HG02938 (cell line): ENCODE measurements around the gene TUBGCP3.
"Not testable (repeated sequence)": the region's sequence is repeated elsewhere in the genome, so short reads cannot be mapped to it uniquely, and the experiment has no call there.

Experiments
- ATAC-seq: cut with Tn5 transposase; IDR thresholded peaks from one replicate; pipeline ENCODE4 v1.9.1; 2021; ENCODE audit warnings: mild to moderate bottlenecking, moderate library complexity; ENCODE audit not compliant: unreplicated experiment

Gene TUBGCP3, protein sequence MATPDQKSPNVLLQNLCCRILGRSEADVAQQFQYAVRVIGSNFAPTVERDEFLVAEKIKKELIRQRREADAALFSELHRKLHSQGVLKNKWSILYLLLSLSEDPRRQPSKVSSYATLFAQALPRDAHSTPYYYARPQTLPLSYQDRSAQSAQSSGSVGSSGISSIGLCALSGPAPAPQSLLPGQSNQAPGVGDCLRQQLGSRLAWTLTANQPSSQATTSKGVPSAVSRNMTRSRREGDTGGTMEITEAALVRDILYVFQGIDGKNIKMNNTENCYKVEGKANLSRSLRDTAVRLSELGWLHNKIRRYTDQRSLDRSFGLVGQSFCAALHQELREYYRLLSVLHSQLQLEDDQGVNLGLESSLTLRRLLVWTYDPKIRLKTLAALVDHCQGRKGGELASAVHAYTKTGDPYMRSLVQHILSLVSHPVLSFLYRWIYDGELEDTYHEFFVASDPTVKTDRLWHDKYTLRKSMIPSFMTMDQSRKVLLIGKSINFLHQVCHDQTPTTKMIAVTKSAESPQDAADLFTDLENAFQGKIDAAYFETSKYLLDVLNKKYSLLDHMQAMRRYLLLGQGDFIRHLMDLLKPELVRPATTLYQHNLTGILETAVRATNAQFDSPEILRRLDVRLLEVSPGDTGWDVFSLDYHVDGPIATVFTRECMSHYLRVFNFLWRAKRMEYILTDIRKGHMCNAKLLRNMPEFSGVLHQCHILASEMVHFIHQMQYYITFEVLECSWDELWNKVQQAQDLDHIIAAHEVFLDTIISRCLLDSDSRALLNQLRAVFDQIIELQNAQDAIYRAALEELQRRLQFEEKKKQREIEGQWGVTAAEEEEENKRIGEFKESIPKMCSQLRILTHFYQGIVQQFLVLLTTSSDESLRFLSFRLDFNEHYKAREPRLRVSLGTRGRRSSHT

GRCh38 chr13:112587764-112588489, at the start of gene TUBGCP3:
TSS of gene TUBGCP3 (minus strand) at chr13:112588153. CDS start at chr13:112587980, 173 bp downstream.
- peak; percentile 73 for ATAC-seq

- no peak for ATAC-seq
These were observed 49.3 kb upstream of the TUBGCP3 start for GRCh38 chr13:112637017-112637801.

- ATAC-seq: no peak
These were observed 48.5 kb upstream of the TUBGCP3 start for GRCh38 chr13:112636401-112636975.

GRCh38 chr13:112635323-112635722, 47.4 kb upstream of the TUBGCP3 start:
- ATAC-seq: no peak

DNA sequence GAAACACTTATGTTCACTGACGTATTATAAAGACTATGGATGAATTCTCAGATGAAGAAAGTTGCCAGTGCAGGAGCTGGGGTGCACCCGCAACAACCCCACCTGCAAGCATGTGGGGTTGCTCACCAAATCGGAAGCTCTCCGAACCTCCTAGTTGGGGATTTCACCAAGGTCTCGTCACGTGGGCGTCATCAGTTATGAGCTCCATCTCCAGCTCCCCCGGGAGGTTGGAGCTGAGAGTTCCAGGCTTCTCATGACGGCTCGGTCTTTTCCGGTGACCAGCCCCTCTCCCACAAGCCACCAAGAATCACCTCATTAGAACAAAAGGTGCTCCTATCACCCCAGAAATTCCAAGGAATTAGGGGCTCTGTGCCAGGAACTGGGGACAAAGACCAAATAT, 46.1 kb upstream of the TUBGCP3 start:
- no peak for ATAC-seq

DNA sequence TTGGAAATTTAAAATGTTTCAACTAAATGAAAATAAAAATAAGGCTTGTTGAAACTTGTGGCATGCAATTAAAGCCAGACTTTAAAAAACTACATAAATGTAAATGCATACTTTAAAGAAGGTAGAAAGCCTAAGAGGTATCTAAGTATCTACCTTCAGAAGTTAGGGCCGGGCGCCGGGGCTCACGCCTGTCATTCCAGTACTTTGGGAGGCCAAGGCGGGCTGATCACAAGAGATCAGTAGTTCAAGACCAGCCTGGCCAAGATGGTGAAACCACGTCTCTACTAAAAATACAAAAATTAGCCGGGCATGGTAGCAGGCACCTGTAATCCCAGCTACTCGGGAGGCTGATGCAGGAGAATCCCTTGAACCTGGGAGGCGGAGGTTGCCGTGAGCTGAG, 42.3 kb upstream of the TUBGCP3 start:
- ATAC-seq: not testable (repeated sequence)

DNA sequence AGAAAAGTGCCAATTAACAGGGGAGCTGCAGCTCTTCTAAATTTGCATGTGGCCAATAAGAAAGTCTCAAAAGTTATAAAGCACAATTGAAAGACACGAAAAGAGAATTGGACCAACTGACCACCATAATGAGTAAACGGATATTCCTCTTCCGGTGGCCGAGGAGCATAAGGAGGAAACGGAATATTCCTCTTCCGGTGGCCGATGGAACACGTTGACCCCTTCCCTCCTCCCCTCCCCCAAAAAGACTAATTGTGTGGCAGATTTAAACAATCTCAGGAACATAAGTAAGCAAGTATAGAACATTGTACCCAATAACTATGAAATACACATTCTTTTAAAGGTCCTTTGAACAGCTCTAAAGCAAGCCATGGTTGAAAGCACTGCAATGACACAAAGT, 41.2 kb upstream of the TUBGCP3 start:
- ATAC-seq: no peak

GRCh38 chr13:112627613-112628012, 39.7 kb upstream of the TUBGCP3 start:
- ATAC-seq: not testable (repeated sequence)

DNA sequence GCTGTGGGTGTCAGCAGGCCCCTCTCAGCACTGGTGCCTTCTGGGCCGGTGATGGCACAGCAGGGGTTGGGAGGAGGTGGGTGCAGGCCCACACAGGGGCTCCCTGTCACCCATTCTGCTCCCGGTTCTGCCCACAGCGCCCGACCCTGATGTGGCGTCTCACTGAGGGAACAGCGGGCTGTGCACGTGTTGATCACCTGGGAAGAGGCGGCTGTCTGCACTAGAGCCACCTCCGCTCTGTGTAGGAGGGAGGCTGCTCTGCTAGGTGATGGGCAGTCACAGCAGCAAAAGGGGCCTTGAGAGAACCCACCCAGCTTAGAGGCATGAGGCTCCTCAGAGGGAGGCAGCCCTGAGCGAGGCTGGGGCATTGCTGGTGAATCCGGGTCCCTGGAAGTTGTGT, 39.2 kb upstream of the TUBGCP3 start:
- ATAC-seq: no peak

DNA sequence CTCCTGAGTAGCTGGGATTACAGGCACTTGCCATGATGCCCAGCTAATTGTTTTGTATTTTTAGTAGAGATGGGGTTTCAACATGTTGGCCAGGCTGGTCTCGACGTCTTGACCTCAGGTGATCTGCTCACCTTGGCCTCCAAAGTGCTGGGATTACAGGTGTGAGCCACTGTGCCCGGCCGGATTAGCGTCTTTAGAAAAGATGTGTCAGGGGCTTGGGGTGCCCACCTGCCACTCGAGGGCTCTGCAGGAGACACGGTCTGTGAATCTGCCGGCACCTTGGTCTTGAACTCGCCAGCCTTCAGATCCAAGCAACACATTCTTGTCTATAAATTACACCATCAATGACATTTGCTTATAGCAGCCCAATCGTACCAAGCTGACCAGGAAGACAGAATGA, 38.8 kb upstream of the TUBGCP3 start:
- no peak for ATAC-seq

DNA sequence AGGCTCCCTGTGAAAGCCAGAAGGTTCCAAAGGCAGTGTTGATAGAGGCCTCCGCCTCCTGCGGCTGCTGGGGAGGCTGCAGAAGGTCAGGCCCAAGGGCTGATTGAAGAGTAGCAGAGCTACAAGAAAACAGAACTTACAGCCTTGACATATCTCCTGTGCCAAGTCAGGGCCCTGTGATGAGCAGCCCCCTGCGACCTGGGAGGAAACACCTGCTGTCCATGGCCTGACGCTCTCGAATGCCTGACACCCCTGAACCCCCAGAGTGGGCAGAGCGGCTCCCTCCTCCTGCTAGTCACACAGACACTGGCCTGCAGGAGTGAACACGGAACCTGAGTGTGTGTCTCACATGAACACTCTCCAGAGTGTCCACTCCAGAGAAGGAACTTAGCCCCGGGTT, 38.2 kb upstream of the TUBGCP3 start:
- no peak for ATAC-seq

- ATAC-seq: no peak
These were observed 37.7 kb upstream of the TUBGCP3 start for GRCh38 chr13:112625698-112626097.

GRCh38 chr13:112624602-112625430, 36.9 kb upstream of the TUBGCP3 start:
- no peak for ATAC-seq

DNA sequence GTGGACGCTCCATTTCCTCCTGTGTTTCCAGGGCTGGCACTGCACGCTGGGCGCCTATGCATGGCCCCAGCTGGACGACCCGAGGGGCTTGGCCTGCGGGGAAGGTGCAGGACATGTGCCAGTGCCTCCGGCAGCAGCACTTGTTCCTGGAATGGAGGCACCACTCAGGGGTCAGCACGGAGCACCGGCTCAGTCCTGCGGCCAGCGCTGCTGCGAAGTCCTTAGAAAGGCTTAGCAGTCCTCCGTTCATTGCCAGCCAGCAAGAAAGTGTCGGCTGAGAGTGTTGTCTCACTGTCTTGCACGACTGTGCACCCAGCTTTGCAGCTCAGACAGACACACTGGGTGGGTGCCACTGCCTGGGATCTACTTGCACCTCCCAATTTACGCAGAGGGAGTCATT, 36.1 kb upstream of the TUBGCP3 start:
- ATAC-seq: no peak

DNA sequence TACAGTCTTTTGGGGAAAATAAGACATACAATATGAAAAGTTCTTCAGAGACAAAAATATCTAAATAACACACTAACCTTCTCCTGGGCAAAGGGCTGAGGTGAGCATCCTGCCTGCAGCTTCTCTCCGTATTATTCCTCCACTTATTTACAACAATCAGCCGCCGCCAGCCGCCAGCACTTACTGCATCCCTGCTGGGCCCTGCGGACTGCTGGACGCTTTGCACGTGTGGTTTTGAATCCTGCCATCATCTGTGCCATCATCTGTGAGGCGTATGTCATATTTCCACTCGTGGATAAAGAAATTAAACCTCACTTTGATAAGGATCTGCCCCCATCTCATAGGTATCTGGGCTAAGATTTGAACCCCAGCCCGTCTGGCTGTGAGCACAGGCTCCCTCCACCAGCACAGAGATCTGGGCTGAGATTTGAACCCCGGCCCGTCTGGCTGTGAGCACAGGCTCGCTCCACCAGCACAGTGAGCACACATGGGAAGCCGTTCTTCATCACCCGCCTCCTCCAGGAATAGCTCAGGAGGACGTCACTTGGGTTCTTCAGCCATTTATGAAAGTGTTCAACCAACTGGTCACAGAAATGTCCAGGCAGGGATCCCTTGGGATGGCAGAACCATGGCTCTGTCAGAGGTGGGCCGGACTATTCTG, 35.2 kb upstream of the TUBGCP3 start:
- ATAC-seq: no peak

- no peak for ATAC-seq
These were observed 34.4 kb upstream of the TUBGCP3 start for GRCh38 chr13:112622375-112622774.

DNA sequence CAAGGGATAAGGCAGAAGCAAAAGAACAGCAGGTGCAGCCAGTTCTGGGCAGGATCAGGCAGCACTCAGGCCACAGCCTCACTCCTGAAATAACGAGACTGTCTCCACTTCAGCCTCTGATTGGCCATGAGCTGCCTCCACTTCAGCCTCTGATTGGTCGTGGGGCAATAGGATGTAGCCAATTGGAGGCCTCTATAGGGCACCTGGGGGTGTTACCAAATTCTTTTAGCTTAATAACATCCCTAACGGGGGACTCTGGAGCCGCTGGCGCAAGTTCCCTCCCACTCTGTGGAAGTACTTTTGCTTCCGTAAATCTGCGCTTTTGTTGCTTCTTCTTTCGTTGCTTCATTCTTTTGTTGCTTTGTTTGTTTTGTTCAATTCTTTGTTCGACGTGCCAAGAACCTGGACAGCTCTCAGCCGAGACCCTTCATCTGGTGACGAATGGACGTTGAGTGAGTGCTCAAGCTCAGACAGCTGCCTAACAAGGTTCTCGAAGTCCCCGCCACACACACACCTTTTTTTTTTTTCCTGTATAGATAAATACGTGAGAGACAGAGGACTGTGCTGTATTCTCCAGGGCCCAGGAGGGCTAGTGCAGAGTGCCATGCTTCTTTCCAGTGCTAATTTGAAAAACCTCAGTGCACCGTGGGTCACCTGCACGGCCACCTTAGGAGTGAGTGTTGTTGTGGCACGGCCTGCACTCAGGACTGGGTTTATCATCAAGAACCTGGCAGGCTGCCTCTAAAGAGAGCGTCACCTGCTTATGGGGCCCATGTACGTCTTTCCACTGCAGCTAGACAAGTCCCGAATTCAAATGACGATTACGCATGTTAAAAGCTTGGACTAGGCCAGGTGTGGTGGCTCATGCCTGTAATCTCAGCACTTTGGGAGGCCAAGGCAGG, 32.0 kb upstream of the TUBGCP3 start:
- ATAC-seq: no peak

DNA sequence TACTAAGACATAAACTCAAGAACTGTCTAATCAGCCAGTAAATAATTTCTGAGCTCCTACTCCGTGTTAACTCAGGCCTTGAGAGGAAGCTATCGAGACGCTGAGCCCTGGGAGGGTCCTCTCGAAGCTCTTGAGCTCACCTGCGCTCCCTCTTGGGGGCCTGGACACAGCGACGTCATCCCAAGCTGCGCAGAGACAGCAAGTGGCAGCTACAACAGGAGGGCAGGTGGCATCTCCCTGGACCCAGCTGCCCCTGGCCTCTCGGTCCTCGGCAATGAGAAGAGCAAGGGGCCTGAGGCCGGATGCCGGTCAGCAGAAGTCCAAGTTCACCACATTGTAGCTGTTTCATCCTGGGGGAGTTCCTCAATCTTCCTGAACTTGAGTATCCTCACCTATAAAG, 30.5 kb upstream of the TUBGCP3 start:
- ATAC-seq: no peak
